Peyer's patch (tissue), 4 donors: ENCODE data around the gene GUCD1. TPM values are rescaled to one million over a fixed set of nuclear protein-coding genes. Genes with fewer than 3 reads are reported as not detected.

ENCODE experiments used
- DNase-seq, 3 donors: peaks; one replicate each; pipeline ENCODE4 v3.0.0-alpha.2; 2017 to 2019
- H3K27ac ChIP-seq, 4 donors: fragments of 200-600 bp; sonication (generic); one replicate each; pipeline ENCODE4 v1.5.1; 2016 to 2019
- H3K27me3 ChIP-seq, 2 donors: fragments of 200-600 bp; sonication (generic); one replicate each; pipeline ENCODE4 v1.5.1; 2019
- H3K36me3 ChIP-seq, 3 donors: fragments of 200-600 bp; sonication (generic); one replicate each; pipeline ENCODE4 v1.5.1; 2016 to 2019
- H3K4me1 ChIP-seq, 4 donors: fragments of 200-600 bp; sonication (generic); one replicate each; pipeline ENCODE4 v1.5.1; 2016 to 2019
- H3K4me3 ChIP-seq, 4 donors: fragments of 200-600 bp; sonication (generic); 1 replicate in 3 of 4; 2 replicates in 1 of 4; pipeline ENCODE4 v1.5.1; 2016 to 2019; ENCODE audit warnings: mild to moderate bottlenecking in 1 of 4
- H3K9me3 ChIP-seq, 4 donors: fragments of 200-600 bp; sonication (generic); one replicate each; pipeline ENCODE4 v1.5.1; 2016 to 2019; ENCODE audit warnings: mild to moderate bottlenecking in 1 of 4
- POLR2A ChIP-seq, 2 donors: fragments of 450-650 bp; IDR thresholded peaks; one replicate each; pipeline ENCODE4 v1.5.1; 2017; ENCODE audit warnings: antibody characterized with exemption in 2 of 2, mild to moderate bottlenecking in 2 of 2, moderate library complexity in 2 of 2
- total RNA-seq, 4 donors: library from RNA; depleted of rRNA; stranded (reverse); fragments of >200 nt; gene quantifications; one replicate each; pipeline ENCODE4 v1.1.0, GENCODE V29; 2016
- TF ChIP-seq, protein P1 (sequence below), 6 experiments: fragments of 450-650 bp in 4 of 6; fragments of 200-600 bp in 2 of 6; sonication (generic) in 1 of 6; IDR thresholded peaks; one replicate each; pipeline ENCODE4 v1.5.1; 2017 to 2019; ENCODE audit warnings: antibody characterized with exemption in 6 of 6, mild to moderate bottlenecking in 3 of 6, moderate library complexity in 1 of 6

Gene GUCD1
- total RNA-seq, 4 donors from 2014 or later, result 167 to 585 (median 458) TPM

DNA sequence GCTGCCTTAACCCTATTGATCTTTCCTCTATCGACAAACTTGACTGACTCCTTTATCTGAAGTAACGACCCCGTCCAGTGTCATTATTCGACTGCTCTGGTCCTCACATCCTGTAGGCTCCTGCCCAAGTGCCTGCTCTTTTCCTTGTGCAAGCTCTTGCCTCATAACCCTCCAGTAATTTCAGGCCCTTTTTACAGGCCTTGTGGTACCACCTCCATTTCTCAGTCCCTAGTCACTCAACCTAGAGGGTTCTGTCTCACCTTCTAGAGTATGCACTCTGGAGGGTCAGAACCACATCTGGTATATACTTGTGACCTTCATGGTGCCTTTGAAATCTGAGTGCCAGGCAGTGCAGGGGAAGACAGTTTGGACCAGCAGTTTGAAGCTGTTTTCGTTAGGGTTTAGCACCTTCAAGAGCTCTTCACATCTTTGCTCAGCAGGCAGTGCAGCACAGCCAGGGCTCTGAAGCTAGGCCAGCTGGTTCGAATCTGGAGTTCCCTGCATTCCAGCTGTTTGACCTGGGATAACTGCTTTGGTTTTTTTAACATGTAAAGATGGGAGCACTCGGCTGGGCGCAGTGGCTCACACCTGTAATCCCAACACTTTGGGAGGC lies 12.1 kb upstream of the GUCD1 start:
- Histone ChIP-seq H3K4me1 (peaks cover 0 to 32% (median 0%) of the 10 kb centered on the region in 4 donors), H3K27me3 (no peaks in the 10 kb centered on the region), H3K4me3 (no peak overlapping the region), H3K36me3 (peaks cover 0 to 59% (median 0%) of the 10 kb centered on the region in 3 donors), H3K27ac (no peak overlapping the region), H3K9me3 (no peaks in the 10 kb centered on the region)
- DNase-seq, result no peak
- TF ChIP-seq POLR2A (IDR thresholded peaks at IDR 0.05), result no peak
- TF ChIP-seq, protein P1, sequence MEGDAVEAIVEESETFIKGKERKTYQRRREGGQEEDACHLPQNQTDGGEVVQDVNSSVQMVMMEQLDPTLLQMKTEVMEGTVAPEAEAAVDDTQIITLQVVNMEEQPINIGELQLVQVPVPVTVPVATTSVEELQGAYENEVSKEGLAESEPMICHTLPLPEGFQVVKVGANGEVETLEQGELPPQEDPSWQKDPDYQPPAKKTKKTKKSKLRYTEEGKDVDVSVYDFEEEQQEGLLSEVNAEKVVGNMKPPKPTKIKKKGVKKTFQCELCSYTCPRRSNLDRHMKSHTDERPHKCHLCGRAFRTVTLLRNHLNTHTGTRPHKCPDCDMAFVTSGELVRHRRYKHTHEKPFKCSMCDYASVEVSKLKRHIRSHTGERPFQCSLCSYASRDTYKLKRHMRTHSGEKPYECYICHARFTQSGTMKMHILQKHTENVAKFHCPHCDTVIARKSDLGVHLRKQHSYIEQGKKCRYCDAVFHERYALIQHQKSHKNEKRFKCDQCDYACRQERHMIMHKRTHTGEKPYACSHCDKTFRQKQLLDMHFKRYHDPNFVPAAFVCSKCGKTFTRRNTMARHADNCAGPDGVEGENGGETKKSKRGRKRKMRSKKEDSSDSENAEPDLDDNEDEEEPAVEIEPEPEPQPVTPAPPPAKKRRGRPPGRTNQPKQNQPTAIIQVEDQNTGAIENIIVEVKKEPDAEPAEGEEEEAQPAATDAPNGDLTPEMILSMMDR (IDR thresholded peaks at IDR 0.05), result no peak

DNA sequence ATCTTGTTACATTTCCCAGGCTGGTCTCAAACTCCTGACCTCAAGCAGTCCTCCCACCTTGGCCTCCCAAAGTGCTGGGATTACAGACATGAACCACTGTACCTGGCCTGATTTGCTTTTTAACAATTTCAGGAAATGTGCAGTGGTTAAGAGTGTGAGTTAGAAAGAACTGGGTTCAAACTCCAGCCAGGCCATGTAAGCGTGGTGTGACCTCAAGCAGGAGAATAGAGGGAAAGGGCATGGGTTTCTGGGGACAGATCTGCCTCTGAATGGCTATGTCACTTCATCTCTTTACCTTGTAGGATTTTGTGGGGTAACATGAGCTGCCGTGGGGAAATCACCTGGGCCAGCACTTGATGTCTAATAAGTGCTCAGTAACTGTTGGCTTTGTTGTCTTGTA lies 10.1 kb upstream of the GUCD1 start:
- peaks cover 0 to 54% (median 0%) of the 10 kb centered on the region in 3 donors for H3K36me3 ChIP-seq
- H3K4me1 ChIP-seq, result peaks cover 0 to 32% (median 0%) of the 10 kb centered on the region in 4 donors
- TF ChIP-seq, protein P1 (IDR thresholded peaks at IDR 0.05), result no peak
- TF ChIP-seq POLR2A (IDR thresholded peaks at IDR 0.05), result no peak
- no peaks in the 10 kb centered on the region for H3K27me3 ChIP-seq
- DNase-seq, result no peak
- no peaks in the 10 kb centered on the region for H3K9me3 ChIP-seq
- H3K27ac ChIP-seq, result no peak overlapping the region
- H3K4me3 ChIP-seq, result no peak overlapping the region

DNA sequence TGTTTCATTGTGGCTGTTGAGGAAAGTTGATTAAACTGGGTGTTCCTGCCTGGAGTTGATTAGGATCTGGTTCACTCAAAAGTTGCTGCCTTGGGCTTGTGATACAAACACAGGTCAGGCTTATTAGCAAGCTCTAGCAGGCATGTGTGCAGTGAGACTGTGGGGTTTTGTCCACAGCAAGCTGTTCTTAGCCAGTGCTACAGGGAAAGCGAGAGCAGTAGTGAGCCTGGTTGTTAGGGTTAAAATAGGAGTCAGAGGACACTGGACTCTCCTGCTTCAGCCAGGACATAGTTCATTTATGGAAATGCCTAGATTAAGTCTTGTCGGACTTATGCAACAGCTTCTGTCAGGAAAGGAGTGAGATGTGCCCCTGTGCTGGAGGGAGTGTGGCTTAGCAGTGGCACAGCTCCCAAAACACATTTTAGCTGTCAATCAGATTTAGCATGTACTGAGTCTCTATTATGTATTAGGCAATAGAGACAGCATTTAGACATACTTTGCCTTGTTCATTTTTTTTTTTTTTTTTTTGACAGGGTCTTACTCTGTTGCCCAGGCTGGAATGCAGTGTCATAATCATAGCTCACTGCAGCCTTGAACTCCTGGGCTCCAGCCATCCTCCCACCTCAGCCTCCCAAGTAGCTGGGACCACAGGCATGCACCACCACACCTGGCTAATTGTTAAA lies 9.6 kb upstream of the GUCD1 start:
- H3K4me1 ChIP-seq, result peaks cover 0 to 35% (median 0%) of the 10 kb centered on the region in 4 donors
- H3K27ac ChIP-seq, result peak overlapping the region in 1 of 4 donors; percentile 37
- no peak for DNase-seq

DNA sequence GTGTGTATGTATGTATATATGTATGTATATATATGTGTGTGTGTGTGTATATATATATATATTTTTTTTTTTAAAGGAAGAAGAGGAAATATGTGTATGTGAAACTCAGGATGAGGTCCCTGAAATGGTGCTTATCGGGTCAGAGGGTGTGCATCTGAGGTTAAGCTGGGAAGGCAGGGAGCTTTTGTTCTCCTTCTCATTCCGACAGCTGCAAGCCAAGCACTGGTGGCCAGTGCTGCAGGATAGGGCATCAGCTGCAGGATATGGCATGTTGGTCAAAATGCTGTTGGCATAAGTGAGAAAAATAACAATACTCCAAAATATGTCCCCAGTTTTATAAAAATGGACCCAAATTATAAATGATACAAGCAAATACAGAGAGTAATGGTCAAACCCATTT lies 8.3 kb upstream of the GUCD1 start:
- no peak overlapping the region for H3K4me3 ChIP-seq
- H3K27ac ChIP-seq, result no peak overlapping the region
- no peaks in the 10 kb centered on the region for H3K27me3 ChIP-seq
- H3K4me1 ChIP-seq, result peaks cover 0 to 41% (median 0%) of the 10 kb centered on the region in 4 donors
- no peaks in the 10 kb centered on the region for H3K9me3 ChIP-seq
- peaks cover 0 to 52% (median 0%) of the 10 kb centered on the region in 3 donors for H3K36me3 ChIP-seq
- no peak for TF ChIP-seq POLR2A (IDR thresholded peaks at IDR 0.05)
- TF ChIP-seq, protein P1 (IDR thresholded peaks at IDR 0.05), result no peak
- DNase-seq, result no peak

More for the DNA sequence above, 9.6 kb upstream of the GUCD1 start:
- TF ChIP-seq POLR2A (IDR thresholded peaks at IDR 0.05), result no peak
- TF ChIP-seq, protein P1 (IDR thresholded peaks at IDR 0.05), result no peak
- no peak overlapping the region for H3K4me3 ChIP-seq
- H3K36me3 ChIP-seq, result peaks cover 0 to 52% (median 0%) of the 10 kb centered on the region in 3 donors
- H3K9me3 ChIP-seq, result no peaks in the 10 kb centered on the region
- H3K27me3 ChIP-seq, result no peaks in the 10 kb centered on the region

DNA sequence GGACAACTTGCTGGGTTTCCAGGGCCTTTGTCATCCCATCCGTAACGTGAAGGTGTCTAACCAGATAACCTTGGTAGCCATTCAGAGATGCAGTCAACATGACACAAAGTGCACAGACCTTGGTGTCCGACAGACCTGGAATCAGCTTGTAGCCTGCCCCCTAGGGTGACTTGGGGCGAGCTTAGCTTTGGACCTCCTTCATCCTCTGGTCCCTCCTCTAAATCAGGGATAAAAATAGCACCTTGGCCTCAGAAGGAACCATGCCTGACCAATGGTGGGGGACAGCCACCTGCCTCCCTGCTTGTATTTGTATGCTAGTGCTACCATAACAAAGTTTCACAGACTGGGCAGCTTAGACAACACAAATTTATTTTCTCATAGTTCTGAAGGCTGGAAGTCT lies 4.5 kb upstream of the GUCD1 start:
- Histone ChIP-seq H3K27ac (no peak overlapping the region), H3K4me1 (peaks cover 0 to 41% (median 4%) of the 10 kb centered on the region in 4 donors), H3K9me3 (no peaks in the 10 kb centered on the region), H3K27me3 (no peaks in the 10 kb centered on the region), H3K4me3 (no peak overlapping the region), H3K36me3 (peaks cover 0 to 54% (median 0%) of the 10 kb centered on the region in 3 donors)
- DNase-seq, result peak in 1 of 3 donors; percentile 13
- TF ChIP-seq, protein P1 (IDR thresholded peaks at IDR 0.05), result no peak
- no peak for TF ChIP-seq POLR2A (IDR thresholded peaks at IDR 0.05)
